ENCODE data around the gene GLB1L. TPM values are rescaled to one million over a fixed set of nuclear protein-coding genes. Genes with fewer than 3 reads are reported as not detected.

The GLB1L gene
- total RNA-seq, 1 experiment from 2014 or later: 6.1 TPM

GRCh38 chr2:219290381-219291171, 45.3 kb upstream of the GLB1L start:
- no peaks in the 10 kb centered on the region for H3K36me3 Mint-ChIP-seq
- H3K9me3 Mint-ChIP-seq: peaks cover 2% of the 10 kb centered on the region; the same call in 1 of the 2 replicates
- H3K27ac Mint-ChIP-seq: no peak overlapping the region

GRCh38 chr2:219289537-219290361, 44.5 kb upstream of the GLB1L start:
- H3K9me3 Mint-ChIP-seq: no peaks in the 10 kb centered on the region
- H3K36me3 Mint-ChIP-seq: peaks cover 2% of the 10 kb centered on the region; the same call in 1 of the 2 replicates
- H3K4me1 Mint-ChIP-seq: peaks cover 20% of the 10 kb centered on the region
- peaks cover 22% of the 10 kb centered on the region for H3K27me3 Mint-ChIP-seq (ENCODE audit: low read depth)
- TF ChIP-seq GTF2I (CRISPR knock-in tag; conservative IDR thresholded peaks at IDR 0.05) (no peak), NR1H2 (CRISPR knock-in tag; IDR thresholded peaks at IDR 0.05) (no peak), ZNF396 (CRISPR knock-in tag; IDR thresholded peaks at IDR 0.05; ENCODE audit: borderline replicate concordance) (no peak), NFE2L1 (CRISPR knock-in tag; IDR thresholded peaks at IDR 0.05) (no peak), GABPB1 (CRISPR knock-in tag; IDR thresholded peaks at IDR 0.05) (no peak), ATF2 (CRISPR knock-in tag; IDR thresholded peaks at IDR 0.05; ENCODE audit: borderline replicate concordance, low read depth) (no peak)
- TF ChIP-seq, protein P1, sequence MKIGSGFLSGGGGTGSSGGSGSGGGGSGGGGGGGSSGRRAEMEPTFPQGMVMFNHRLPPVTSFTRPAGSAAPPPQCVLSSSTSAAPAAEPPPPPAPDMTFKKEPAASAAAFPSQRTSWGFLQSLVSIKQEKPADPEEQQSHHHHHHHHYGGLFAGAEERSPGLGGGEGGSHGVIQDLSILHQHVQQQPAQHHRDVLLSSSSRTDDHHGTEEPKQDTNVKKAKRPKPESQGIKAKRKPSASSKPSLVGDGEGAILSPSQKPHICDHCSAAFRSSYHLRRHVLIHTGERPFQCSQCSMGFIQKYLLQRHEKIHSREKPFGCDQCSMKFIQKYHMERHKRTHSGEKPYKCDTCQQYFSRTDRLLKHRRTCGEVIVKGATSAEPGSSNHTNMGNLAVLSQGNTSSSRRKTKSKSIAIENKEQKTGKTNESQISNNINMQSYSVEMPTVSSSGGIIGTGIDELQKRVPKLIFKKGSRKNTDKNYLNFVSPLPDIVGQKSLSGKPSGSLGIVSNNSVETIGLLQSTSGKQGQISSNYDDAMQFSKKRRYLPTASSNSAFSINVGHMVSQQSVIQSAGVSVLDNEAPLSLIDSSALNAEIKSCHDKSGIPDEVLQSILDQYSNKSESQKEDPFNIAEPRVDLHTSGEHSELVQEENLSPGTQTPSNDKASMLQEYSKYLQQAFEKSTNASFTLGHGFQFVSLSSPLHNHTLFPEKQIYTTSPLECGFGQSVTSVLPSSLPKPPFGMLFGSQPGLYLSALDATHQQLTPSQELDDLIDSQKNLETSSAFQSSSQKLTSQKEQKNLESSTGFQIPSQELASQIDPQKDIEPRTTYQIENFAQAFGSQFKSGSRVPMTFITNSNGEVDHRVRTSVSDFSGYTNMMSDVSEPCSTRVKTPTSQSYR (CRISPR knock-in tag; IDR thresholded peaks at IDR 0.05): no peak
- TF ChIP-seq, protein P2, sequence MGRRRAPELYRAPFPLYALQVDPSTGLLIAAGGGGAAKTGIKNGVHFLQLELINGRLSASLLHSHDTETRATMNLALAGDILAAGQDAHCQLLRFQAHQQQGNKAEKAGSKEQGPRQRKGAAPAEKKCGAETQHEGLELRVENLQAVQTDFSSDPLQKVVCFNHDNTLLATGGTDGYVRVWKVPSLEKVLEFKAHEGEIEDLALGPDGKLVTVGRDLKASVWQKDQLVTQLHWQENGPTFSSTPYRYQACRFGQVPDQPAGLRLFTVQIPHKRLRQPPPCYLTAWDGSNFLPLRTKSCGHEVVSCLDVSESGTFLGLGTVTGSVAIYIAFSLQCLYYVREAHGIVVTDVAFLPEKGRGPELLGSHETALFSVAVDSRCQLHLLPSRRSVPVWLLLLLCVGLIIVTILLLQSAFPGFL (CRISPR knock-in tag; IDR thresholded peaks at IDR 0.05; ENCODE audit: borderline replicate concordance): no peak
- TF ChIP-seq, protein P3, sequence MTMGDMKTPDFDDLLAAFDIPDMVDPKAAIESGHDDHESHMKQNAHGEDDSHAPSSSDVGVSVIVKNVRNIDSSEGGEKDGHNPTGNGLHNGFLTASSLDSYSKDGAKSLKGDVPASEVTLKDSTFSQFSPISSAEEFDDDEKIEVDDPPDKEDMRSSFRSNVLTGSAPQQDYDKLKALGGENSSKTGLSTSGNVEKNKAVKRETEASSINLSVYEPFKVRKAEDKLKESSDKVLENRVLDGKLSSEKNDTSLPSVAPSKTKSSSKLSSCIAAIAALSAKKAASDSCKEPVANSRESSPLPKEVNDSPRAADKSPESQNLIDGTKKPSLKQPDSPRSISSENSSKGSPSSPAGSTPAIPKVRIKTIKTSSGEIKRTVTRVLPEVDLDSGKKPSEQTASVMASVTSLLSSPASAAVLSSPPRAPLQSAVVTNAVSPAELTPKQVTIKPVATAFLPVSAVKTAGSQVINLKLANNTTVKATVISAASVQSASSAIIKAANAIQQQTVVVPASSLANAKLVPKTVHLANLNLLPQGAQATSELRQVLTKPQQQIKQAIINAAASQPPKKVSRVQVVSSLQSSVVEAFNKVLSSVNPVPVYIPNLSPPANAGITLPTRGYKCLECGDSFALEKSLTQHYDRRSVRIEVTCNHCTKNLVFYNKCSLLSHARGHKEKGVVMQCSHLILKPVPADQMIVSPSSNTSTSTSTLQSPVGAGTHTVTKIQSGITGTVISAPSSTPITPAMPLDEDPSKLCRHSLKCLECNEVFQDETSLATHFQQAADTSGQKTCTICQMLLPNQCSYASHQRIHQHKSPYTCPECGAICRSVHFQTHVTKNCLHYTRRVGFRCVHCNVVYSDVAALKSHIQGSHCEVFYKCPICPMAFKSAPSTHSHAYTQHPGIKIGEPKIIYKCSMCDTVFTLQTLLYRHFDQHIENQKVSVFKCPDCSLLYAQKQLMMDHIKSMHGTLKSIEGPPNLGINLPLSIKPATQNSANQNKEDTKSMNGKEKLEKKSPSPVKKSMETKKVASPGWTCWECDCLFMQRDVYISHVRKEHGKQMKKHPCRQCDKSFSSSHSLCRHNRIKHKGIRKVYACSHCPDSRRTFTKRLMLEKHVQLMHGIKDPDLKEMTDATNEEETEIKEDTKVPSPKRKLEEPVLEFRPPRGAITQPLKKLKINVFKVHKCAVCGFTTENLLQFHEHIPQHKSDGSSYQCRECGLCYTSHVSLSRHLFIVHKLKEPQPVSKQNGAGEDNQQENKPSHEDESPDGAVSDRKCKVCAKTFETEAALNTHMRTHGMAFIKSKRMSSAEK (CRISPR knock-in tag; IDR thresholded peaks at IDR 0.05; ENCODE audit: borderline replicate concordance): no peak
- H3K4me3 Mint-ChIP-seq: no peak overlapping the region
- no peak for DNase-seq (ENCODE audit: low spot score)
- ChIA-PET POLR2A (interaction anchor here (0.7 kb wide), 1 partner anchor 42 kb away, joined by 6 read pairs; no protein-coding TSS in a partner anchor), CTCF (no interaction called here)
- no peak overlapping the region for H3K27ac Mint-ChIP-seq
- no peak for ATAC-seq

More at GRCh38 chr2:219290381-219291171, 45.3 kb upstream of the GLB1L start:
- no peak overlapping the region for H3K4me3 Mint-ChIP-seq
- no peak for ATAC-seq
- H3K27me3 Mint-ChIP-seq (ENCODE audit: low read depth): peaks cover 29% of the 10 kb centered on the region
- ChIA-PET POLR2A (interaction anchor here (1.1 kb wide), 1 partner anchor 73 kb away, joined by 3 read pairs; no protein-coding TSS in a partner anchor), CTCF (no interaction called here)
- no peak for TF ChIP-seq ZSCAN18 (CRISPR knock-in tag; IDR thresholded peaks at IDR 0.05)
- TF ChIP-seq ZNF396 (CRISPR knock-in tag; IDR thresholded peaks at IDR 0.05; ENCODE audit: borderline replicate concordance): no peak
- TF ChIP-seq GTF2I (CRISPR knock-in tag; conservative IDR thresholded peaks at IDR 0.05): no peak
- no peak for TF ChIP-seq HMGA2 (CRISPR knock-in tag; IDR thresholded peaks at IDR 0.05)
- TF ChIP-seq ZBTB21 (CRISPR knock-in tag; IDR thresholded peaks at IDR 0.05; ENCODE audit: borderline replicate concordance): no peak
- peaks cover 22% of the 10 kb centered on the region for H3K4me1 Mint-ChIP-seq
- DNase-seq (ENCODE audit: low spot score): no peak

All from WTC11 (cell line).